ENCODE data around the gene PRLR.

The PRLR gene

GRCh38 chr5:35228310-35228709 is 2.0 kb downstream of the PRLR start:
- no peaks in the 10 kb centered on the region for H3K36me3 ChIP-seq (ENCODE audit: control insufficient read depth, insufficient read depth, low read length)
- H3K4me1 ChIP-seq (ENCODE audit: control insufficient read depth, insufficient read depth, low read length) = peaks cover 3% of the 10 kb centered on the region
- H3K27ac ChIP-seq (ENCODE audit: low read depth, low read length) = no peak overlapping the region
- no peak overlapping the region for H3K4me3 ChIP-seq (ENCODE audit: low read length)
- H3K9ac ChIP-seq (ENCODE audit: low read length) = no peak overlapping the region
- H3K27me3 ChIP-seq (ENCODE audit: control insufficient read depth, insufficient read depth, low read length) = peaks cover 4% of the 10 kb centered on the region

- Histone ChIP-seq H3K4me3 (ENCODE audit: low read length) (no peak overlapping the region), H3K27me3 (ENCODE audit: control insufficient read depth, insufficient read depth, low read length) (peaks cover 4% of the 10 kb centered on the region), H3K27ac (ENCODE audit: low read depth, low read length) (no peak overlapping the region), H3K9ac (ENCODE audit: low read length) (no peak overlapping the region), H3K4me1 (ENCODE audit: control insufficient read depth, insufficient read depth, low read length) (peaks cover 3% of the 10 kb centered on the region), H3K36me3 (ENCODE audit: control insufficient read depth, insufficient read depth, low read length) (no peaks in the 10 kb centered on the region)
These were observed 2.6 kb downstream of the PRLR start for GRCh38 chr5:35227720-35228119.

GRCh38 chr5:35223787-35224395 is 6.4 kb downstream of the PRLR start:
- Histone ChIP-seq H3K4me3 (ENCODE audit: low read length) (no peak overlapping the region), H3K9ac (ENCODE audit: low read length) (no peak overlapping the region), H3K27ac (ENCODE audit: low read depth, low read length) (no peak overlapping the region)

GRCh38 chr5:35220967-35221366 is 9.3 kb downstream of the PRLR start:
- Histone ChIP-seq H3K9ac (ENCODE audit: low read length) (no peak overlapping the region), H3K27me3 (ENCODE audit: control insufficient read depth, insufficient read depth, low read length) (no peaks in the 10 kb centered on the region), H3K4me3 (ENCODE audit: low read length) (no peak overlapping the region)

More at GRCh38 chr5:35223787-35224395, 6.4 kb downstream of the PRLR start:
- Histone ChIP-seq H3K27me3 (ENCODE audit: control insufficient read depth, insufficient read depth, low read length) (no peaks in the 10 kb centered on the region), H3K4me1 (ENCODE audit: control insufficient read depth, insufficient read depth, low read length) (no peaks in the 10 kb centered on the region), H3K36me3 (ENCODE audit: control insufficient read depth, insufficient read depth, low read length) (no peaks in the 10 kb centered on the region)

GRCh38 chr5:35218981-35219380 is 11.3 kb downstream of the PRLR start:
- no peak overlapping the region for H3K9ac ChIP-seq (ENCODE audit: low read length)
- no peaks in the 10 kb centered on the region for H3K36me3 ChIP-seq (ENCODE audit: control insufficient read depth, insufficient read depth, low read length)
- no peaks in the 10 kb centered on the region for H3K4me1 ChIP-seq (ENCODE audit: control insufficient read depth, insufficient read depth, low read length)
- no peak overlapping the region for H3K4me3 ChIP-seq (ENCODE audit: low read length)
- H3K27ac ChIP-seq (ENCODE audit: low read depth, low read length) = no peak overlapping the region
- H3K27me3 ChIP-seq (ENCODE audit: control insufficient read depth, insufficient read depth, low read length) = no peaks in the 10 kb centered on the region

More at GRCh38 chr5:35220967-35221366, 9.3 kb downstream of the PRLR start:
- Histone ChIP-seq H3K4me1 (ENCODE audit: control insufficient read depth, insufficient read depth, low read length) (no peaks in the 10 kb centered on the region), H3K36me3 (ENCODE audit: control insufficient read depth, insufficient read depth, low read length) (no peaks in the 10 kb centered on the region), H3K27ac (ENCODE audit: low read depth, low read length) (no peak overlapping the region)

GRCh38 chr5:35214051-35214450 is 16.2 kb downstream of the PRLR start:
- H3K27me3 ChIP-seq (ENCODE audit: control insufficient read depth, insufficient read depth, low read length) = no peaks in the 10 kb centered on the region
- no peaks in the 10 kb centered on the region for H3K4me1 ChIP-seq (ENCODE audit: control insufficient read depth, insufficient read depth, low read length)
- H3K36me3 ChIP-seq (ENCODE audit: control insufficient read depth, insufficient read depth, low read length) = no peaks in the 10 kb centered on the region
- no peak overlapping the region for H3K27ac ChIP-seq (ENCODE audit: low read depth, low read length)
- no peak overlapping the region for H3K9ac ChIP-seq (ENCODE audit: low read length)
- H3K4me3 ChIP-seq (ENCODE audit: low read length) = no peak overlapping the region

GRCh38 chr5:35213608-35214007 is 16.7 kb downstream of the PRLR start:
- no peaks in the 10 kb centered on the region for H3K4me1 ChIP-seq (ENCODE audit: control insufficient read depth, insufficient read depth, low read length)
- H3K27ac ChIP-seq (ENCODE audit: low read depth, low read length) = no peak overlapping the region
- no peak overlapping the region for H3K9ac ChIP-seq (ENCODE audit: low read length)
- H3K27me3 ChIP-seq (ENCODE audit: control insufficient read depth, insufficient read depth, low read length) = no peaks in the 10 kb centered on the region
- no peak overlapping the region for H3K4me3 ChIP-seq (ENCODE audit: low read length)
- H3K36me3 ChIP-seq (ENCODE audit: control insufficient read depth, insufficient read depth, low read length) = no peaks in the 10 kb centered on the region

GRCh38 chr5:35212122-35212982 is 17.9 kb downstream of the PRLR start:
- Histone ChIP-seq H3K27ac (ENCODE audit: low read depth, low read length) (no peak overlapping the region), H3K36me3 (ENCODE audit: control insufficient read depth, insufficient read depth, low read length) (no peaks in the 10 kb centered on the region)

GRCh38 chr5:35209862-35210261 is 20.4 kb downstream of the PRLR start:
- no peak overlapping the region for H3K4me3 ChIP-seq (ENCODE audit: low read length)
- H3K27ac ChIP-seq (ENCODE audit: low read depth, low read length) = no peak overlapping the region
- H3K9ac ChIP-seq (ENCODE audit: low read length) = no peak overlapping the region
- H3K4me1 ChIP-seq (ENCODE audit: control insufficient read depth, insufficient read depth, low read length) = no peaks in the 10 kb centered on the region
- H3K27me3 ChIP-seq (ENCODE audit: control insufficient read depth, insufficient read depth, low read length) = no peaks in the 10 kb centered on the region
- no peaks in the 10 kb centered on the region for H3K36me3 ChIP-seq (ENCODE audit: control insufficient read depth, insufficient read depth, low read length)

More at GRCh38 chr5:35212122-35212982, 17.9 kb downstream of the PRLR start:
- Histone ChIP-seq H3K27me3 (ENCODE audit: control insufficient read depth, insufficient read depth, low read length) (no peaks in the 10 kb centered on the region), H3K4me3 (ENCODE audit: low read length) (no peak overlapping the region), H3K4me1 (ENCODE audit: control insufficient read depth, insufficient read depth, low read length) (no peaks in the 10 kb centered on the region), H3K9ac (ENCODE audit: low read length) (no peak overlapping the region)

GRCh38 chr5:35205606-35206005 is 24.7 kb downstream of the PRLR start:
- H3K27ac ChIP-seq (ENCODE audit: low read depth, low read length) = no peak overlapping the region
- no peaks in the 10 kb centered on the region for H3K4me1 ChIP-seq (ENCODE audit: control insufficient read depth, insufficient read depth, low read length)
- no peaks in the 10 kb centered on the region for H3K27me3 ChIP-seq (ENCODE audit: control insufficient read depth, insufficient read depth, low read length)
- H3K36me3 ChIP-seq (ENCODE audit: control insufficient read depth, insufficient read depth, low read length) = no peaks in the 10 kb centered on the region
- no peak overlapping the region for H3K9ac ChIP-seq (ENCODE audit: low read length)
- no peak overlapping the region for H3K4me3 ChIP-seq (ENCODE audit: low read length)

GRCh38 chr5:35205186-35205585 is 25.1 kb downstream of the PRLR start:
- H3K36me3 ChIP-seq (ENCODE audit: control insufficient read depth, insufficient read depth, low read length) = no peaks in the 10 kb centered on the region
- H3K9ac ChIP-seq (ENCODE audit: low read length) = no peak overlapping the region
- no peaks in the 10 kb centered on the region for H3K4me1 ChIP-seq (ENCODE audit: control insufficient read depth, insufficient read depth, low read length)
- H3K27me3 ChIP-seq (ENCODE audit: control insufficient read depth, insufficient read depth, low read length) = no peaks in the 10 kb centered on the region
- no peak overlapping the region for H3K4me3 ChIP-seq (ENCODE audit: low read length)
- H3K27ac ChIP-seq (ENCODE audit: low read depth, low read length) = no peak overlapping the region

GRCh38 chr5:35203403-35203802 is 26.9 kb downstream of the PRLR start:
- Histone ChIP-seq H3K9ac (ENCODE audit: low read length) (no peak overlapping the region), H3K27ac (ENCODE audit: low read depth, low read length) (no peak overlapping the region), H3K36me3 (ENCODE audit: control insufficient read depth, insufficient read depth, low read length) (no peaks in the 10 kb centered on the region), H3K4me1 (ENCODE audit: control insufficient read depth, insufficient read depth, low read length) (no peaks in the 10 kb centered on the region), H3K4me3 (ENCODE audit: low read length) (no peak overlapping the region), H3K27me3 (ENCODE audit: control insufficient read depth, insufficient read depth, low read length) (no peaks in the 10 kb centered on the region)

All from rectal smooth muscle tissue (tissue), 1 donor.